ENCODE measurements around the gene DLL1.

DLL1 gene

GRCh38 chr6:170248861-170249600 is 41.8 kb downstream of the DLL1 start:
- no peak for FAIRE-seq

DNA sequence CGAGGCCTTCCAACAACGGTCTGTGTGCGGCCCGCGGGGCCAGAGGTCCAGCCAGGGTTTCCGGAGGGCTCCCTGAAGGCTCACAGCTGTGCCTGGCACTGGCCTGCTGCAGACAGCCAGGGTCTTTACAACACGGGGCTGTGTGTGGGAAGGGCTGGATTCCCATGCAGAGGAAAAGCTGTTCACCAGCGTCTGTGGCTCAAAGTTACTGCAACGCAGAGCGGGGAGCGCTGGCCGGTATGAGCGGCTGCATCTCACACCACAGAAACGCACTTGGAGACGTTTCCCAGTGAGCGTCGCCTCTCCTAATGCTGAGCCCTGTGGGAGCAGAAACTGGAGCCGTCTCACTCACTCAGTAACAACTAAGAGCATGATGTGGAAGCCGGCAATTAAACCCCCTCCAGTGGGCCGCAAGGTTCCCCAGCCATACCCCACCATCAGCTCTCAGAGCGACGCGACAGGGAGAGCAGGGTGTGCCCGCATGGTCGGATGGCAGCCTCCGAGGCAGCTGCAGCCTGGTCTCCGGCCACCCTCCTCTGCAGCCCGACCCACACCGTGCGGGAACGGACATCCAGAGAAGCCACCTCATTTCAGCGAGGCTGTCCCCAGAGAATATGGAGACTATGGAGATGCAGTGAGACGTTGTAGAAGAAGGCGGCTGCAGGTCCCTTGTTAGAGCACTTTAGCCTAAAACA is 42.6 kb downstream of the DLL1 start:
- no peak for FAIRE-seq

GRCh38 chr6:170247178-170247701 is 43.6 kb downstream of the DLL1 start:
- FAIRE-seq: no peak

DNA sequence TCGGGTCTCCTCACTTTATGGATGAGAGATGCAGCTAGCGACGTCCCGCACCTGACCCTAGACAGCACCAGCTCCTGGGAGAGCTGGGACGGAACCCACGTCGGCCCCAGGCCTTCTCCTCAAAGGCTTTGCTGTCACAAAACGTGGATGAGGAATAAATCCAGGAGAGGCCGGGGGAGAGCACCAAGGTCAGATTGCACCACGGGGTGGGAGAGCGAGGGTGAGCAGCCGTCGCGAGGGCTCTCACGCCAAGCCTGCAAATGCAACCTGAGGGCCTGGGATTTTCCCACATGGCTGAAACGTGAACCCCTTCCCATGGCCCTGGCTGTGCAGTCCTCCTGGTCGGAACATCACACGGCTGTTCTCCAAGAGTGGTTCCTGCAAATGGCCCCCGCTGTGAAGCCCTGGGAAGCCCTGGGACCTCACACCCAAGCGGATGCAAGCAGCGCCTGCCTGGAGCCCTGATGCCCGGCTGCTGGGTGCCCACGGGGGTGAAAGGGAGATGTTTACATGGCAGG is 45.3 kb downstream of the DLL1 start:
- FAIRE-seq: no peak

GRCh38 chr6:170244721-170245474 is 46.0 kb downstream of the DLL1 start:
- FAIRE-seq: no peak

GRCh38 chr6:170243791-170244291 is 47.0 kb downstream of the DLL1 start:
- no peak for FAIRE-seq

DNA sequence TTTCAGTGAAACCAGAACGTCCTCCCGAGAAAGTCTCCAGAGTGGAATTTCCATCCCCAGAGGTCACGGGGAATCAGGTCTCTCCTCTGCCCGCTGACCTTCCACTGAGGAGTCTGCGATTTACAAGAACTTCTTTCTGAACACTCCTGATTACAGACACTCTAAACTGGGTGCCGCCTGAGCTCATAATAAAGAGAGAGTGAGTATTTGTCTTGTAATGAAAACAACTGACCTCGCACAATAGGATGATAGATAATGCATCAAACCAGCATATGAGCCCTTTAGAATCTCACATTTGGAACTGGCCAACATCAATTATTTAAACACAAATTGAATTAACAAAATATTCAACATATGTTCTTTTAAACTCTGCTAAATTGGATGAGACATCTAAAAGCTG is 47.5 kb downstream of the DLL1 start:
- no peak for FAIRE-seq

DNA sequence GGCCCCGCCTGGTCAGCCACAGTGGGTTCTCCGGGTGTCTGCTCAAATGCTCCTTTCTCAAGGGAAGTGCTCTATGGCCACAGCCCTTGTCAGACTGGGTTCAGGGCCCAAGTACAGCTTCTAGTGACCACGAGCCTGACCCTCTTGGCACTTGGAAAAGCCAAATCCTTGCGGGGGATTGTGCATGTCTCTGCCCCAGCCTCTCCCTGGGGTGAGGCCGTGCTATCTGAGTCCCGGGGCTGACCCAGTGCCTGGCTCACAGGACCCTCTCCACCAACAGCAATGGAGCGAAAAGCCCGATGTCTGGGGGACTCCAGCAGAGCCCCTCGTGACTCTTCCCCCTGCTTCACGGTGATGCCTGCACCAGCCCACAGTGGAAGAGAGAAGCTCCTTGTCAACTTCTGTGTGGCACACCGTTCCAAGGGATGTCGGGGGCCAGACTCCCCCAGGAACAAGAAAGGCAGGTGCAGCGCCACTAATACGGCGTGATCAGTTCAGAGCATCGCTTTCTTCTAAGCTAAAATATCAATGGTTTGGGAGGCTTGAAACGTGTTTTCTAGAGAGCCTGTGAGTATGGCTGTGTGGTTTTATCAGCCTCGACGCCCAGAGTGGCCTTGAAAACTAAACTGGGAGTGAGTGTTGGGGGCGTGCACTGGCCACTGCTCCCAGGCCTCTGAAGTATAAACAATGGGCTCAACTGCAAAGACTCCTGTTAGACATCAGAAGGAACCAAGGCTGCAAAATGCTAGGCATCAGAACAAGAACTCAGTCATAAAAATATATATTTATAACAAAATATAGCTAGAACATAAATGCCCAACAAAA is 51.9 kb downstream of the DLL1 start:
- FAIRE-seq: no peak

- FAIRE-seq: no peak
Measured at GRCh38 chr6:170237999-170238740, 52.7 kb downstream of the DLL1 start.

DNA sequence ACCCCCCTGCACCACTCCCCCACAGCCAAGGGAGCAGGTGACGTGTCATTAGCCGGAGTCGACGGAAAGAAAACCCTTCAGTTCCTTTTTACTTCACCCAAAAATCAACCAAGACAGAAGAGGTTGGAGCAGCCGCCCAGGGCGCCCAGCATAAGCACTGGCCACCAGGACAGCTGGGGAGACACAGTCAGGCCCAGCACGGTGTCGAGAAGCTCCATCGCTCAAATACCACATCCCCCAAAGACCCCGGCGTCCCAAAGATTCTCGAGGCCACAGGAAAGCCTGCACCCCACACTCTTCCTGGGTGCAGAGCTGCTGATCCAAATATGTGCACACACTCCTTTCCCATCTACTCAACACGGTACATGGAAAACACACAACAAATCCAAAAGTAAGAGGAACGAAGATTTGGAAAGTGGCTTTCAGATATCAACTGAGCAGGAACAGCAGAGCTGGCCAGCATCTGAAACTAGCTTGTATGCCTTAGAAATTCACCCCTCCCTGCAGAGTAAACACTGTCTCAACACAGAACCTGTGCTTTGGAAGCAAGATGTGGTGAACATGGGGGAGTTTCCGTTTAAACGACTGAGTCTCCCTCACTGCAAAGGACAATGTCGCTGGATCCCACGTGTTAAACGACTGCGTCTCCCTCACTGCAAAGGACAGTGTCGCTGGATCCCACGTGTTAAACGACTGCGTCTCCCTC is 54.6 kb downstream of the DLL1 start:
- FAIRE-seq: no peak

GRCh38 chr6:170235391-170236125 is 55.3 kb downstream of the DLL1 start:
- no peak for FAIRE-seq

DNA sequence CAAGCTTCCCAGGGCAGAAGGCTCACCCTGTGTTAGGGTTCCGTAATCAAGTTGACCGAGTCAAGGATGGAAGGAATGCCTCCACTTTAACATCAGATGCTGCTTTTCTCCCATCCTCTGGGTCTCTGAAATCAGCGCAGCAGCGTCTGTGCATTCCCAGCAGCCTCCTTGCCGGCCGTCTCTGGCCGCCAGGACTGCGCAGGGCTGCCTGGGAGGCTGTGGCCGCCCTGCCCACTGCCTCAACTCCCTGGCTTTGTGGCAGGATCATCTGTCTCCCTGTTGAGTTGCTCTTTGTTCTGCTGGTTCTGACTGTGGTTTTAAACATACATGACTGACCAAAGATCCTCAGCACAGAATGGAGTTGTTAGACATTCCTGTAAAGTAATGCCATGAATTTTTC is 56.5 kb downstream of the DLL1 start:
- FAIRE-seq: no peak

DNA sequence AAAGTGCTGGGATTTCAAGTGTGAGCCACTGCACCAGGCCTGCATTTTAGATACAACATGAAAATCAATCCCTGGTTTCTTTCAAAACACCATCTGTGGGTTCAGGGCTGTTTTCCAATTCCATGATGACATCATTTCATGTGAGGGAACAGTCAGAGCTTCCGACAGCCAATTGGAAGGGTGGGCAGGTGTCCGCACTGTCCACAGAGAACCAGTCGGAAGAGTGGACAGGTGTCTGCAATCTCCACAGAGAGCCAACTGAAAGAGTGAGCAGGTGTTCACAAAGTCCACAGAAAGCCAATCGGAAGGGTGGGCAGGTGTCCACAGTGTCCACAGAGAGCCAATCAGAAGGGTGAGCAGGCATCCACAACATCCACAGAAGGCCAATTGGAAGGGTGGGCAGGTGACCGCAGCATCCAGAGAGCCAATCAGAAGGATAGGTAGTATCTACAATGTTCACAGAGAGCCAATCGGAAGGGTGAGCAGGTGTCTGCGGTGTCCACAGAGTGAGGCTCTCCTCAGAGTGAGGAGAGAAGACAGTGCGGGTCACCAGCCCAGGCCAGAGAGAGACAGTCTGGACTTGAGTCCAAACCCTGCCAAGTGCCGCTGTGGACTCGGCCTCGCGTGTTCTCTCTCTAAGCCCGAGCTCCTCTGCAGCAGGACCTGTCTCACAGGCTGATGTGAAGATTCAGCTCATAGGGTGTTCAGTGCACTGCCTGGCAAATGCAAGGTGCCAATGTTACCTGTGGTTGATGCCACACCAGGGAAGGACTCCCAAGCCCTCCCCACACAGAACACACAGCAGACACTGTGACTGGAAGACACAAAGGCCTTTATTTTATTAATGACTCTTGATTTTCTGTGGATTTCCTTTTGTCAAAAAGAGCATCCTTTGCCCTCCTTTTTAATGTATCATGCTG is 57.3 kb downstream of the DLL1 start:
- no peak for FAIRE-seq
